ENCODE data around the gene TTC34.

TTC34 gene

DNA sequence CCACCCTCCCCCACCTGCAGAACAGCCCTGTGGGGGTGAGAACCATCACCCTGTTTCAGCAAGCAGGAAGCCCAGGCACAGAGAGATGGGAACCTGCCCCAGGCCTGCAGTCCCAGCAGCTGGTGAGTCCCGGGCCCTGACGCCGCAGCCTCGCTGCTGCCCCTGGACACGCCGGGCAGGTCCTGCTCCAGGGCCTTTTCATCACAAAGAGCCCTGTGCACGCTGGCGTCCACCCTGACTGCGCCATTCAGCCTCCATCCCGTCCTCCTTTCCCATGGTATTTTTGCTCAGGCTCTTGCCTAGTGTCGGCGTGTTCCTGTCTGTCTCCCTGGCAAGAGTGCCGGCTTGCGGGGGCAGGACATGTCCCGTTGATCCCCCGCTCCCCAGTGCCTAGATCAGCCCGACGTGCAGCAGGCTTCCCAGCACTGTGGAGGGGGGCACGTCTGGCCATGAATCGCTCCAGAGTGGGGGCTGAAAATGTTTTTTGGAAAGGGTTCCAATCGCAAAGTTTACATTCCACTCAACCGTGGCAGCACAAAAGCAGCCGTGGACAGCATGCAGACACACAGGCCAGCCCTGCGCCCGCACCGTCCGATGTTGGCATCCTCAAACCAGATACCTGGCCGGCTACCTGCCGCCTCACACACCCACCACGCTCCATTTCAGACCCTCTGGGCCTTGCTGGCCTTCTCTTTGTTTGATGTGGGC is 6.3 kb upstream of the TTC34 start:
- no peak for DNase-seq (ENCODE audit: insufficient read length, low spot score)
- FAIRE-seq: no peak
- TF ChIP-seq SPI1 (IDR thresholded peaks at IDR 0.05; ENCODE audit: low read depth, low read length) (no peak), POU2F2 (IDR thresholded peaks at IDR 0.05; ENCODE audit: low read depth, low read length) (no peak), PAX5 (IDR thresholded peaks at IDR 0.05; ENCODE audit: insufficient read depth, low read length, severe bottlenecking) (no peak), POLR2AphosphoS5 (IDR thresholded peaks at IDR 0.05; ENCODE audit: low read depth, low read length) (no peak), POLR2A (IDR thresholded peaks at IDR 0.05; ENCODE audit: low read depth, low read length) (no peak), TAF1 (IDR thresholded peaks at IDR 0.05; ENCODE audit: low read depth, low read length) (no peak)

DNA sequence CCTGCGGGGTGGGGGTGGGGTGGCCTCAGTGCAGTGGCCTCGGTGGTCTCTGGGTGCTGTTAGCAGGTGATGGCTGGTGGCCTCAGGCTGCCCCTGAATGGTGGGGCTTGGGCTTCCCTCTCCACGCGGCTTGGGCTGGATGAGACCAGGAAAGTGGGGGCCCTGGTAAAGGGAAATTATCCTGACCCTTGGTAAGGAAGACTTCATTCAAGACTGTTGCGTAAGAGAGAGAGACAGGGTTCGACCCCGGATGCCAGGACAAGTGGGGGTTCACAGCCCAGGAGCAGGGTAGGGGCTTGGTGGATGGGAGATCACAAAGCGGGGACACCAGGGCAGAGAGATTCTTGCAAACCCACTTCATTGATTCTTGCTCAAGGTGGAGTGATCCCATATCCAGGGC is 5.5 kb upstream of the TTC34 start:
- TF ChIP-seq SPI1 (IDR thresholded peaks at IDR 0.05; ENCODE audit: low read depth, low read length) (no peak), TAF1 (IDR thresholded peaks at IDR 0.05; ENCODE audit: low read depth, low read length) (no peak), POU2F2 (IDR thresholded peaks at IDR 0.05; ENCODE audit: low read depth, low read length) (no peak), PAX5 (IDR thresholded peaks at IDR 0.05; ENCODE audit: insufficient read depth, low read length, severe bottlenecking) (no peak)
- FAIRE-seq: no peak

DNA sequence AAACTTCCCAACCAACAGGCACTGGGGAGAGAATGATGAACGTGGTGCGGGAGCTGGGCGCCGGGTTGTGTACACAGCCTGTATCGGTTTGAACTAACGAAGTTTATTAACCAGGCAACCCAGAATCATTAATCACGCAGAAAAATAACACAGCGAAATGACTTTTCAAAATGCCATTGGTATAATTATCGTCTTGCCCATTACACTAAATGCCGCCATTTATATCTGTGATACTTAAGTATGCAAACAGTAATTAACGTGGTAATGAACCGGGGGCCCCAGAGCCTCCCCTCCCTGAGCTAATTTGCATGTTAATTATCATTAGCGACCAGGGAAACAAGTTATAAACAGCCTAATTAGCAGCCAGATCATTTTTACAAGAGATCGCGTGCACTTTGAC is 5.1 kb upstream of the TTC34 start:
- no peak for FAIRE-seq

More for the DNA sequence above, 5.5 kb upstream of the TTC34 start:
- DNase-seq (ENCODE audit: insufficient read length, low spot score): no peak

DNA sequence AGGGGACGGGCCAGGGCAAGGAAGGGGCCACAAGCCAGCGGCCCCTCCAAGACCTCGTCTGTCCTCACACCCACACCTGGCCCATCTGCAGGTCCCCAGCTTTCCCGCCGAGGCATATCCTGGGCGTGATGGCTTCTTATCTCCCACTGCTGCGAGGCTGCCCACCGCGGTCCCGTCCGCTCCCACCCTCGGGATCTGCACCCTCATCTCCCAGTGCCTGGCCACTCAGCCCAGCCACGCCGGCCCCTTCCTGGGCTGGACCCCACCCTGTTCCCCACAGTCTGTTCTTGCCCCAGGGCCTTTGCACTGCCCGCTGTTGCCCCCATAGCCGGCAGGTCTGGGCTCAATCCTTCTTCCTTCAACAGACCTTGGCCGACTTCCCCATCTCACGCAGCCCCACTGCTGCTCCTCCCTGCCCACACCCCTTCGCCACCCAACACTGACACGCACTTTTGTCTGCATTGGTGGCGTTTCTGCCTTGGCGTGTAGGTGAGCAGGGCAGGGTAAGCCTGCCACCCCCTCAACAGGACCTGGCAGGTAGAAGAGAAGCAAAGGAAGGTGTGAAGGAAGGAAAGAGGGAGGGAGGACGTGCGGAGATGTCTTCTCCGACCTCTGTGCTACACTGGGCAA is 4.4 kb upstream of the TTC34 start:
- FAIRE-seq (no peak), DNase-seq (ENCODE audit: insufficient read length, low spot score) (no peak)
- TF ChIP-seq SPI1 (IDR thresholded peaks at IDR 0.05; ENCODE audit: low read depth, low read length): no peak
- no peak for TF ChIP-seq PAX5 (IDR thresholded peaks at IDR 0.05; ENCODE audit: insufficient read depth, low read length, severe bottlenecking)
- TF ChIP-seq POU2F2 (IDR thresholded peaks at IDR 0.05; ENCODE audit: low read depth, low read length): no peak
- TF ChIP-seq POLR2A (IDR thresholded peaks at IDR 0.05; ENCODE audit: low read depth, low read length): no peak
- no peak for TF ChIP-seq TAF1 (IDR thresholded peaks at IDR 0.05; ENCODE audit: low read depth, low read length)
- TF ChIP-seq POLR2AphosphoS5 (IDR thresholded peaks at IDR 0.05; ENCODE audit: low read depth, low read length): no peak

More for the DNA sequence above, 5.1 kb upstream of the TTC34 start:
- no peak for DNase-seq (ENCODE audit: insufficient read length, low spot score)
- TF ChIP-seq POLR2A (IDR thresholded peaks at IDR 0.05; ENCODE audit: low read depth, low read length) (no peak), POLR2AphosphoS5 (IDR thresholded peaks at IDR 0.05; ENCODE audit: low read depth, low read length) (no peak), SPI1 (IDR thresholded peaks at IDR 0.05; ENCODE audit: low read depth, low read length) (no peak), TAF1 (IDR thresholded peaks at IDR 0.05; ENCODE audit: low read depth, low read length) (no peak), PAX5 (IDR thresholded peaks at IDR 0.05; ENCODE audit: insufficient read depth, low read length, severe bottlenecking) (no peak), POU2F2 (IDR thresholded peaks at IDR 0.05; ENCODE audit: low read depth, low read length) (no peak)

GRCh38 chr1:2804628-2805351 is 3.3 kb upstream of the TTC34 start:
- no peak for DNase-seq (ENCODE audit: insufficient read length, low spot score)
- no peak for FAIRE-seq
- no peak for TF ChIP-seq TAF1 (IDR thresholded peaks at IDR 0.05; ENCODE audit: low read depth, low read length)
- no peak for TF ChIP-seq PAX5 (IDR thresholded peaks at IDR 0.05; ENCODE audit: insufficient read depth, low read length, severe bottlenecking)
- TF ChIP-seq SPI1 (IDR thresholded peaks at IDR 0.05; ENCODE audit: low read depth, low read length): no peak
- no peak for TF ChIP-seq POLR2AphosphoS5 (IDR thresholded peaks at IDR 0.05; ENCODE audit: low read depth, low read length)
- TF ChIP-seq POU2F2 (IDR thresholded peaks at IDR 0.05; ENCODE audit: low read depth, low read length): no peak
- TF ChIP-seq POLR2A (IDR thresholded peaks at IDR 0.05; ENCODE audit: low read depth, low read length): no peak

- no peak for DNase-seq (ENCODE audit: insufficient read length, low spot score)
- no peak for TF ChIP-seq POLR2AphosphoS5 (IDR thresholded peaks at IDR 0.05; ENCODE audit: low read depth, low read length)
- TF ChIP-seq SPI1 (IDR thresholded peaks at IDR 0.05; ENCODE audit: low read depth, low read length): no peak
- TF ChIP-seq POLR2A (IDR thresholded peaks at IDR 0.05; ENCODE audit: low read depth, low read length): no peak
- TF ChIP-seq PAX5 (IDR thresholded peaks at IDR 0.05; ENCODE audit: insufficient read depth, low read length, severe bottlenecking): no peak
- no peak for FAIRE-seq
Observed at GRCh38 chr1:2803931-2804627, 2.6 kb upstream of the TTC34 start.

GRCh38 chr1:2803086-2803930 is 1.8 kb upstream of the TTC34 start:
- FAIRE-seq (no peak), DNase-seq (ENCODE audit: insufficient read length, low spot score) (no peak)
- TF ChIP-seq SPI1 (IDR thresholded peaks at IDR 0.05; ENCODE audit: low read depth, low read length) (no peak), POU2F2 (IDR thresholded peaks at IDR 0.05; ENCODE audit: low read depth, low read length) (no peak), POLR2AphosphoS5 (IDR thresholded peaks at IDR 0.05; ENCODE audit: low read depth, low read length) (no peak), PAX5 (IDR thresholded peaks at IDR 0.05; ENCODE audit: insufficient read depth, low read length, severe bottlenecking) (no peak), POLR2A (IDR thresholded peaks at IDR 0.05; ENCODE audit: low read depth, low read length) (no peak), TAF1 (IDR thresholded peaks at IDR 0.05; ENCODE audit: low read depth, low read length) (no peak)

GRCh38 chr1:2802421-2802961 is 998 bp upstream of the TTC34 start:
- no peak for FAIRE-seq
- TF ChIP-seq PAX5 (IDR thresholded peaks at IDR 0.05; ENCODE audit: insufficient read depth, low read length, severe bottlenecking): no peak
- DNase-seq (ENCODE audit: insufficient read length, low spot score): no peak
